ENCODE data around the gene SGCE. TPM values are rescaled to one million over a fixed set of nuclear protein-coding genes. Genes with fewer than 3 reads are reported as not detected.

SGCE gene, protein sequence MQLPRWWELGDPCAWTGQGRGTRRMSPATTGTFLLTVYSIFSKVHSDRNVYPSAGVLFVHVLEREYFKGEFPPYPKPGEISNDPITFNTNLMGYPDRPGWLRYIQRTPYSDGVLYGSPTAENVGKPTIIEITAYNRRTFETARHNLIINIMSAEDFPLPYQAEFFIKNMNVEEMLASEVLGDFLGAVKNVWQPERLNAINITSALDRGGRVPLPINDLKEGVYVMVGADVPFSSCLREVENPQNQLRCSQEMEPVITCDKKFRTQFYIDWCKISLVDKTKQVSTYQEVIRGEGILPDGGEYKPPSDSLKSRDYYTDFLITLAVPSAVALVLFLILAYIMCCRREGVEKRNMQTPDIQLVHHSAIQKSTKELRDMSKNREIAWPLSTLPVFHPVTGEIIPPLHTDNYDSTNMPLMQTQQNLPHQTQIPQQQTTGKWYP
- 136 and 143 TPM in 2 replicates for total RNA-seq

DNA sequence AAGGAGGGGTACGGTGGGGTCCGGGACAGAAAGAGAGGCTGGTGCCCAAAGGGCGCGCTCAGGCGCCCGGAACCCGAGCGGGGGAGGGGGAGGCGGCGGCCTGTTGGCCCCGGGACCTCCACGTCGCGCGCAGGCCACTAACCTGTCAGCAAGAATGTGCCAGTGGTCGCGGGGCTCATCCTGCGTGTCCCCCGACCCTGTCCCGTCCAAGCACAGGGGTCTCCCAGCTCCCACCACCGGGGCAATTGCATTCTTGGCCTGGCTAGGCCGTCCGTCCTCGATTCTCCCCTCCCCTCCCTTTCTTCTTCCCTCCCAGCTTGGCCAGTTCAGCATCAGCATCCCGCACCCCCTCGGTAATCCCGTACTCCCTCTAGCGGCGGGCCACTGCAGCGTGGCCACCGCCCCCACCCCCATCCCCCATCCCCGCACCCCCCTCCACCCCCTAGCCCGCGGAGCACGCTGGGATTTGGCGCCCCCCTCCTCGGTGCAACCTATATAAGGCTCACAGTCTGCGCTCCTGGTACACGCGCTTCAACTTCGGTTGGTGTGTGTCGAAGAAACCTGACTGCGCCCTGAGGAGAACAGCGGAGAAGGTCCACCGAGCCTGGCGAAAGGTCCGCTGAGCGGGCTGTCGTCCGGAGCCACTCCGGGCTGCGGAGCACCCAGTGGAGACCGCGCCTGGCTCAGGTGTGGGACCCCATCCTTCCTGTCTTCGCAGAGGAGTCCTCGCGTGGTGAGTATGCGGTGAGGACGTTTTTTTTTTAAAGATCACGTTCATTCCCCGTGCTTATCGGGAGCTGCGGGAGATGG is at the start of gene SGCE:
Gene SGCE (minus strand): TSS at position 286 of the 810 bp plus-strand sequence. CDS start 35 bp downstream, at position 251.

Other genes with a start within 250 kb of the SGCE start
- 7.6 and 11.9 TPM in 2 replicates for gene CASD1, start 146.3 kb downstream of the SGCE start, total RNA-seq